Activated CD8-positive, alpha-beta memory T cell treated with anti-CD3 and anti-CD28 coated beads, Interleukin-2, amount 10 ng/mL, durations not matched to agents 7 days and 5 days (primary cell): ENCODE results near the gene CFAP97D2. TPM values are rescaled to one million over a fixed set of nuclear protein-coding genes. Genes with fewer than 3 reads are reported as not detected.
"Not testable (repeated sequence)": the region's sequence is repeated elsewhere in the genome, so short reads cannot be mapped to it uniquely, and the experiment has no call there.

Experiments used
- ATAC-seq: fragments of 150-1000 bp; cut with Tn5 transposase; one replicate; pipeline ENCODE4 v1.10.0; 2021; ENCODE audit warnings: moderate library complexity
- CTCF ChIA-PET: fragments of 350-600 bp; sonication (Branson Sonifier 250); formaldehyde crosslinking; loops from one replicate; lab custom pipeline; 2021; ENCODE audit warnings: antibody characterized with exemption; lab: Charles Lee
- DNase-seq: peaks from one replicate; pipeline ENCODE4 v3.0.0-alpha.2; 2020
- H3K27ac Mint-ChIP-seq: one replicate; pipeline ENCODE4 v1.8.0; 2021; ENCODE audit warnings: mild to moderate bottlenecking, mixed read lengths
- H3K27me3 Mint-ChIP-seq: one replicate; pipeline ENCODE4 v1.8.0; 2021; ENCODE audit warnings: mixed read lengths
- H3K36me3 Mint-ChIP-seq: one replicate; pipeline ENCODE4 v1.8.0; 2021; ENCODE audit warnings: mild to moderate bottlenecking, mixed read lengths
- H3K4me1 Mint-ChIP-seq: one replicate; pipeline ENCODE4 v1.8.0; 2021; ENCODE audit warnings: mixed read lengths
- H3K4me3 Mint-ChIP-seq: one replicate; pipeline ENCODE4 v1.8.0; 2021; ENCODE audit warnings: mild to moderate bottlenecking, moderate library complexity, mixed read lengths
- H3K9me3 Mint-ChIP-seq: one replicate; pipeline ENCODE4 v1.8.0; 2022; ENCODE audit warnings: low read depth, mixed read lengths
- total RNA-seq, 2 experiments: library from RNA; stranded (reverse); gene quantifications; one replicate each; pipeline ENCODE4 v1.2.3, GENCODE V29; 2021

The CFAP97D2 gene
- total RNA-seq, 2 experiments from 2014 or later, result not detected

DNA sequence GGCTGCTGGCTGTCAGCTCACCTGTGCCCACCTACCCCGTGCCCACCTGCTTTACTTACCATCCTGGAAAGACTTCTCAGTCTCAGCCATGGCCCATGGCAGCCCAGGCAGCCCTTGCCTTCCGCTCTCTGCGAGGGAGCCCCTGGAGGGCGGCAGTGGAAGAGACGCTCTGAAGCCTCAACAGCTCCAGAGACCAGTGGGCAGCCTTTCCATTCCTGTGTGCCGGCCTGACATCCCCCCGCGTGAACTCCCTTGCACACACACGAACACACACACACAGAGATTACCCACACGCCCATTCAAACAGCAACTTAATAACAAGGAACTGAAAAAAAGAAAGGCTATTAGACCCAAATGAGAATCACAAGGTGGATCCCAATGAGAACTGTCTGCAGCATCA is 32.4 kb upstream of the CFAP97D2 start:
- Mint-ChIP-seq H3K4me1 (peaks cover 65% of the 10 kb centered on the region), H3K4me3 (no peak overlapping the region), H3K9me3 (no peaks in the 10 kb centered on the region), H3K36me3 (peaks cover 2% of the 10 kb centered on the region), H3K27me3 (peaks cover 51% of the 10 kb centered on the region), H3K27ac (peak overlapping the region; percentile 4)
- no peak for ATAC-seq
- no peak for DNase-seq
- CTCF ChIA-PET, result no interaction called here

DNA sequence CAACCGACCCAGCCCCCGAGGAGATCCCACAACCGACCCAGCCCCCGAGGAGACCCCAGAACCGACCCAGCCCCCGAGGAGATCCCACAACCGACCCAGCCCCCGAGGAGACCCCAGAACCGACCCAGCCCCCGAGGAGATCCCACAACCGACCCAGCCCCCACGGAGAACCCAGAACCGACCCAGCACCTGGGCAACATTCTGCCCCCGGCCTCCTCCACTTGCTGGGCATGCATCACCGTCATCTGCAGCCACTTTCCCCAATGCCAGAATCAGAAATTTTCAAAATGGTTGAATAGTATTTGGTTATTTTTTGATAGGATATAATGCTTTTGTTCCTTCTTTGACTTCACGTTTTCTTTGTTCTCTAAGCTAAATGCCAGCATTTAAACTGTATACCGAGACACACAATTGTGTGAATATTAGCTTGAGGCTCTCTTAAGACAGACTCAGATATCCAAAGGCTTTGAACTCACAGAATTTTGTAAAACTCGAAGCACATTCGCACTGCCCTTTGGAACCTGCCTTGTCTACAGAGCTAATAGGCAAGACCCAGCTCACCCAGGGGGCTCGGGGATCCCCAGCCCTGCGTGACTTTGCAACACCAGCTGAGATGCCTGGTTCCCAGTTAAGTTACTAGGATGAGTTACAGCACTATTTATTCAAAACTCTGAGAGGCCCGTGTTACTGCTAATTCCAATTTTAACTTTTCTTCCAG is 31.1 kb upstream of the CFAP97D2 start:
- H3K9me3 Mint-ChIP-seq, result no peaks in the 10 kb centered on the region
- H3K4me3 Mint-ChIP-seq, result peak overlapping the region; percentile 38
- peaks cover 2% of the 10 kb centered on the region for H3K36me3 Mint-ChIP-seq
- peaks cover 63% of the 10 kb centered on the region for H3K27me3 Mint-ChIP-seq
- H3K27ac Mint-ChIP-seq, result peak overlapping the region; percentile 82
- ATAC-seq (peak; percentile 60), DNase-seq (no peak)
- peaks cover 70% of the 10 kb centered on the region for H3K4me1 Mint-ChIP-seq
- CTCF ChIA-PET, result interaction anchor here (0.7 to 1.3 kb wide), 9 partner anchors 11 to 82 kb away, joined by 3 to 10 read pairs (median 3); partner anchors contain the start of gene RASA3

DNA sequence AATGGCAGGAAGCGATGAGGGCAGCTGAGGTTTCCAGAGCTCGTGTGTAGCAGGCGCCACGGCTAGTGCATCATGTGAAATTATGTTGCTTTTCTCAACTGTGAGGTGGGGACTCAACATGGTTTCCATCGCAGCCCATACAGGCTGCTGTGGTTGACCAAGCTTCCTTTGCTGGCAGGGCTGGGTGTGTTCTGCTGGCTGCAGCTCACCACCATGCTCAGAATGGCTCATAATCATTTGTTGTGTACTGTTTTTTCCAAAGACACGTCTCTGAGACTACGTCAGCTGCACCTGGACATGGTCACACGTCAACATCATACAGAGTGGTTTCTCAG is 30.6 kb upstream of the CFAP97D2 start:
- H3K4me3 Mint-ChIP-seq, result peak overlapping the region; percentile 38
- peaks cover 3% of the 10 kb centered on the region for H3K36me3 Mint-ChIP-seq
- H3K9me3 Mint-ChIP-seq, result peaks cover 2% of the 10 kb centered on the region
- peaks cover 73% of the 10 kb centered on the region for H3K4me1 Mint-ChIP-seq
- DNase-seq, result peak; percentile 95
- CTCF ChIA-PET, result interaction anchor here (0.7 to 1.3 kb wide), 9 partner anchors 12 to 83 kb away, joined by 3 to 10 read pairs (median 3); partner anchors contain the start of gene RASA3
- H3K27ac Mint-ChIP-seq, result peak overlapping the region; percentile 82
- H3K27me3 Mint-ChIP-seq, result peaks cover 66% of the 10 kb centered on the region
- peak; percentile 86 for ATAC-seq

- Mint-ChIP-seq H3K27me3 (peaks cover 70% of the 10 kb centered on the region), H3K27ac (peak overlapping the region; percentile 82), H3K4me3 (peak overlapping the region; percentile 38), H3K4me1 (peaks cover 77% of the 10 kb centered on the region)
- not testable (repeated sequence) for ATAC-seq, H3K9me3 Mint-ChIP-seq, DNase-seq, H3K36me3 Mint-ChIP-seq
- CTCF ChIA-PET, result interaction anchor here (0.8 to 1.3 kb wide), 6 partner anchors 12 to 83 kb away, joined by 3 to 10 read pairs (median 4); no protein-coding TSS in a partner anchor
Observed at GRCh38 chr13:114148886-114149285, 30.2 kb upstream of the CFAP97D2 start.

- Mint-ChIP-seq H3K4me1 (peaks cover 76% of the 10 kb centered on the region), H3K36me3 (peaks cover 6% of the 10 kb centered on the region), H3K27ac (peak overlapping the region; percentile 50), H3K9me3 (peaks cover 5% of the 10 kb centered on the region), H3K27me3 (peaks cover 68% of the 10 kb centered on the region), H3K4me3 (no peak overlapping the region)
- CTCF ChIA-PET, result interaction anchor here (1.1 kb wide), 1 partner anchor 10 kb away, joined by 3 read pairs; no protein-coding TSS in a partner anchor
- ATAC-seq (no peak), DNase-seq (no peak)
Observed at GRCh38 chr13:114149774-114150740, 29.0 kb upstream of the CFAP97D2 start.

GRCh38 chr13:114151031-114151430 is 28.0 kb upstream of the CFAP97D2 start:
- H3K27me3 Mint-ChIP-seq, result peaks cover 61% of the 10 kb centered on the region
- DNase-seq (no peak), ATAC-seq (no peak)
- CTCF ChIA-PET, result interaction anchor here (1.9 kb wide), 1 partner anchor 8 kb away, joined by 7 read pairs; no protein-coding TSS in a partner anchor
- H3K4me3 Mint-ChIP-seq, result no peak overlapping the region
- no peak overlapping the region for H3K27ac Mint-ChIP-seq
- H3K9me3 Mint-ChIP-seq, result peaks cover 5% of the 10 kb centered on the region
- peaks cover 6% of the 10 kb centered on the region for H3K36me3 Mint-ChIP-seq
- H3K4me1 Mint-ChIP-seq, result peaks cover 66% of the 10 kb centered on the region

GRCh38 chr13:114151565-114152284 is 27.3 kb upstream of the CFAP97D2 start:
- Mint-ChIP-seq H3K27me3 (peaks cover 55% of the 10 kb centered on the region), H3K4me1 (peaks cover 65% of the 10 kb centered on the region), H3K36me3 (peaks cover 6% of the 10 kb centered on the region), H3K9me3 (peaks cover 5% of the 10 kb centered on the region), H3K4me3 (no peak overlapping the region), H3K27ac (no peak overlapping the region)
- DNase-seq (no peak), ATAC-seq (no peak)
- CTCF ChIA-PET, result interaction anchor here (1.0 to 1.9 kb wide), 3 partner anchors 9 to 21 kb away, joined by 3 to 7 read pairs (median 4); no protein-coding TSS in a partner anchor

DNA sequence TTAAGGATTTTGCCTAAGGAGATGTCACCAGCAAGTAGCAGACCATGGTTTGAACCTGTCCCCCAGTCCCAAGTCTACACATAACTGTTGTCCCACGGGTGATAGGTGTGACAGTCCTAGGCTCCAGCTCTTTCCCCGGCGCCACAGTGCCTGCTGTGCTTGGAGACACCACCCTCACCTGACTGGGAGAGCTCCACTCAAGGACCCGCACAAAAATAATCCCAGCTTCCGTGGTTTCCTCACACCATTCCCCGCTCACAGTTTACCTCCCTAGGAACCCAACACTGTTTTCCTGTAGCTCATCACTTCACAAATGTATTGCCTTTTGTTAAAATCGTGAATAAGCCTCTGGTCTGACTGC is 26.8 kb upstream of the CFAP97D2 start:
- peaks cover 53% of the 10 kb centered on the region for H3K27me3 Mint-ChIP-seq
- H3K4me1 Mint-ChIP-seq, result peaks cover 62% of the 10 kb centered on the region
- CTCF ChIA-PET, result interaction anchor here (1.0 to 1.9 kb wide), 3 partner anchors 9 to 21 kb away, joined by 3 to 7 read pairs (median 4); no protein-coding TSS in a partner anchor
- no peak overlapping the region for H3K4me3 Mint-ChIP-seq
- DNase-seq, result no peak
- peaks cover 5% of the 10 kb centered on the region for H3K9me3 Mint-ChIP-seq
- ATAC-seq, result no peak
- peaks cover 6% of the 10 kb centered on the region for H3K36me3 Mint-ChIP-seq
- no peak overlapping the region for H3K27ac Mint-ChIP-seq

GRCh38 chr13:114152831-114153371 is 26.2 kb upstream of the CFAP97D2 start:
- Mint-ChIP-seq H3K9me3 (peaks cover 5% of the 10 kb centered on the region), H3K27ac (no peak overlapping the region), H3K4me3 (no peak overlapping the region), H3K36me3 (peaks cover 6% of the 10 kb centered on the region), H3K27me3 (peaks cover 52% of the 10 kb centered on the region), H3K4me1 (peaks cover 64% of the 10 kb centered on the region)
- ATAC-seq, result no peak
- no peak for DNase-seq
- CTCF ChIA-PET, result interaction anchor here (1.3 to 1.9 kb wide), 2 partner anchors 10 to 17 kb away, joined by 4 to 7 read pairs; no protein-coding TSS in a partner anchor

DNA sequence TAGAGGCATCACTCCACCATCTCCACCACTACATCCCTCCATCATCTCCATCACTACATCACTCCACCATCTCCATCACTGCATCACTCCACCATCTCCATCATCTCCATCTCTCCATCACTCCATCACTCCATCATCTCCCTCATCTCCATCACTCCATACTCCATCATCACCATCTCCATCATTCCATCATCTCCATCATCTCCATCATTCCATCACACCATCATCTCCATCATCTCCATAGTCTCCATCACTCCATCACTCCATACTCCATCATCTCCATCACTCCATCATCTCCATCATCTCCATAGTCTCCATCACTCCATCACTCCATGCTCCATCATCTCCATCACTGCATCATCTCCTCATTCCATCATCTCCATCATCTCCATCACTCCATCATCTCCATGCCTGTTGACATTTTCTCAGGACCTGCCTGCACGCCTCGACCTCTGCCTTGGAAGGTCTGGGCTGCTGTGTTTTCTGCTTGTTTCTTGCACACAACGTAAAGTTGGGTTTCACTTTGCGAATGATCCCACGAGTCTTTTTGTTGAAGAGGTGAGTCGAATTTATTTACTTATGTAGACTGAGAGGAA is 25.5 kb upstream of the CFAP97D2 start:
- DNase-seq (no peak), ATAC-seq (no peak)
- H3K27ac Mint-ChIP-seq, result no peak overlapping the region
- H3K9me3 Mint-ChIP-seq, result peaks cover 5% of the 10 kb centered on the region
- H3K4me3 Mint-ChIP-seq, result no peak overlapping the region
- H3K4me1 Mint-ChIP-seq, result peaks cover 62% of the 10 kb centered on the region
- peaks cover 4% of the 10 kb centered on the region for H3K36me3 Mint-ChIP-seq
- peaks cover 48% of the 10 kb centered on the region for H3K27me3 Mint-ChIP-seq
- CTCF ChIA-PET, result interaction anchor here (1.3 kb wide), 1 partner anchor 9 kb away, joined by 3 read pairs; no protein-coding TSS in a partner anchor

- H3K9me3 Mint-ChIP-seq, result peaks cover 5% of the 10 kb centered on the region
- no peak overlapping the region for H3K4me3 Mint-ChIP-seq
- peaks cover 54% of the 10 kb centered on the region for H3K4me1 Mint-ChIP-seq
- DNase-seq (no peak), ATAC-seq (no peak)
- CTCF ChIA-PET, result interaction anchor here (1.3 kb wide), 1 partner anchor 10 kb away, joined by 3 read pairs; no protein-coding TSS in a partner anchor
- no peak overlapping the region for H3K27ac Mint-ChIP-seq
- peaks cover 46% of the 10 kb centered on the region for H3K27me3 Mint-ChIP-seq
- peaks cover 4% of the 10 kb centered on the region for H3K36me3 Mint-ChIP-seq
Observed at GRCh38 chr13:114154476-114154875, 24.6 kb upstream of the CFAP97D2 start.

- no peak overlapping the region for H3K4me3 Mint-ChIP-seq
- peaks cover 46% of the 10 kb centered on the region for H3K27me3 Mint-ChIP-seq
- DNase-seq, result no peak
- CTCF ChIA-PET, result no interaction called here
- no peak for ATAC-seq
- H3K4me1 Mint-ChIP-seq, result peaks cover 51% of the 10 kb centered on the region
- H3K27ac Mint-ChIP-seq, result no peak overlapping the region
- H3K9me3 Mint-ChIP-seq, result peaks cover 5% of the 10 kb centered on the region
- H3K36me3 Mint-ChIP-seq, result peaks cover 4% of the 10 kb centered on the region
Observed at GRCh38 chr13:114155320-114155719, 23.7 kb upstream of the CFAP97D2 start.
